ENCODE results near the gene PFAS. TPM values are rescaled to one million over a fixed set of nuclear protein-coding genes. Genes with fewer than 3 reads are reported as not detected.
"Not testable (repeated sequence)": the region's sequence is repeated elsewhere in the genome, so short reads cannot be mapped to it uniquely, and the experiment has no call there.

Gene PFAS
- 102 and 111 TPM in 2 replicates for polyA plus RNA-seq (2014; cell fraction: cytosol; rRNA removed)
- 190 and 219 TPM in 2 replicates for polyA plus RNA-seq (2014; cell fraction: nucleus; rRNA removed)

DNA sequence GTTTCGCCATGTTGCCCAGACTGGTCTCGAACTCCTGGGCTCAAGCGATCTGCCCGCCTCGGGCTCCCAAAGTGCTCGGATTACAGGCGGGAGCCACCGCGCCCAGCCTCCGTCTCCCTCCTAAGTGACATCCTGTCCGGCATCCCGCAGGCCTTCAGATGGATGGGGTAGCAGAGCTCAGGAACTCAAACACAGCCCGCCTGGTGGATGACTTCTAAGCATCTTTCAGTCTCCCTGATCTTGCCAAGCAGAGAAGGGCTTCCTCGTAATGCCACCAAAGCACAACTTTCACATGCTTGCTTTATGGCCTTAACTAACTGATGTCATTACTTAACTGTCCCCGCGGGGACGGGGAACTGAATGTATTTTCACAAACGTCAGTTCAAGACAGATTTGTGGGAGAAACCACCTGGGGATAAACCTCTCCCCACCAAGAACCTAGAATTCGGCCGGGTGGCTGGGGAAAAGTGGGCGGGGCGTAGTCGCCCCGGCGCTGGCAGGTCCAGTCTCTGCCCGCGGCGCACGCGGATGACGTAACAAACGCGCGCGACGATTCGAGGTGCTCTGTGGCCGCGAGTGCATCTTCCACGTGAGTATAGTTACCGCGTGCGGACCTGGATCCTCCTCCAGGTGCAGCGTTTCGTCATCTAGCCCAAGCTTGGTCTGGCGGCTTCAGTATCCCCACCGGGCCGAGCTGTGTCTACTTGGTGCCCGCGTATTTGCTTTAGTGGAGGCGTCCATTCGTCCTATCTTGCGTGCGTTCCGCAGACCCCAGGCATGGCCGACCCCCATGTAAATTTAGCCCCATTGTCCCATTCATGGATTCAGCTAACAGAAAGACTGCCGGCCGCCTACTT lies at the start of gene PFAS:
Gene PFAS, plus strand, starts transcription at position 539 of the 857 bp plus-strand sequence. CDS start 4,649 bp downstream, outside the sequence.
- peak; percentile 95 for DNase-seq (ENCODE audit: low spot score)

DNA sequence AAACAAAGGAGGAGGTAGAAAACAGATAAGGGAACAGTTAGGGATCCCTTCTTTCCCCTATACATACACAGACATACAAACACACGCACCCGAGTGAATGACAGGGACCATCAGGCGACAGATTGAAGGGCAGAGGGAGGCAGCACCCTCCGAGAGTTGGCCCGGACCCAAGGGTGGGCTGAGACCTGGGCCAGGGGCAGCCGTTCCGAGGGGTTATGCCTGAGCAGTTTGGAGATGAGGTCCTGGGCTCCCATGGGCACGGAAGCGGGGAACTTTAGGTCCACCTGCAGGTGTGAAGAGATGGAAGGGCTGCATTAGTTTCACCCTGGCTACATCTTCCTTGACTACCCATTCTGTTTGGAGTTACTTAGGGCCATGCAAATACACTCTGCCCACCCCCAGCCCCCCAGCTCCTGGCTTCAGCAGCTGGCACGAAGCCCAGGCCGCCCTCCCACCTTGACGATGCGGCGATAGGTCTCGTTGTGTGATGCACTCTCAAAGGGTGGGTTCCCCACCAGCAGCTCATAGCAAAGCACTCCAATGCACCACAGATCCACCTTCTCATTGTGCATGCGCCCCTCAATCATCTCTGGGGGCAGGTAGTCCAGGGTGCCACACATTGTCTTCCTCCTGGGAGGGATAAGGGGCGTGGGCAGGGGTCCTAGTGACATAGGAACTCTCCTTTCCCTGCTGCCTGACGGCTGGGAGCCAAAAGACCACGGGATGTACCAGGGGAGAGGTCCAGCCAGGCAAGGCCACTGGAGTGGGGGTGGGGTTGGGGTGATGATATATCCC lies 44.1 kb upstream of the PFAS start:
- no peak for DNase-seq (ENCODE audit: low spot score)

- DNase-seq (ENCODE audit: low spot score), result no peak
Measured at GRCh38 chr17:8206536-8206935, 42.6 kb upstream of the PFAS start.

GRCh38 chr17:8209907-8210760 lies 39.0 kb upstream of the PFAS start, which contains the start of gene AURKB:
Gene AURKB (minus strand): TSS chr17:8210575. CDS start chr17:8210224, 351 bp downstream.
- peak; percentile 96 for DNase-seq (ENCODE audit: low spot score)

DNA sequence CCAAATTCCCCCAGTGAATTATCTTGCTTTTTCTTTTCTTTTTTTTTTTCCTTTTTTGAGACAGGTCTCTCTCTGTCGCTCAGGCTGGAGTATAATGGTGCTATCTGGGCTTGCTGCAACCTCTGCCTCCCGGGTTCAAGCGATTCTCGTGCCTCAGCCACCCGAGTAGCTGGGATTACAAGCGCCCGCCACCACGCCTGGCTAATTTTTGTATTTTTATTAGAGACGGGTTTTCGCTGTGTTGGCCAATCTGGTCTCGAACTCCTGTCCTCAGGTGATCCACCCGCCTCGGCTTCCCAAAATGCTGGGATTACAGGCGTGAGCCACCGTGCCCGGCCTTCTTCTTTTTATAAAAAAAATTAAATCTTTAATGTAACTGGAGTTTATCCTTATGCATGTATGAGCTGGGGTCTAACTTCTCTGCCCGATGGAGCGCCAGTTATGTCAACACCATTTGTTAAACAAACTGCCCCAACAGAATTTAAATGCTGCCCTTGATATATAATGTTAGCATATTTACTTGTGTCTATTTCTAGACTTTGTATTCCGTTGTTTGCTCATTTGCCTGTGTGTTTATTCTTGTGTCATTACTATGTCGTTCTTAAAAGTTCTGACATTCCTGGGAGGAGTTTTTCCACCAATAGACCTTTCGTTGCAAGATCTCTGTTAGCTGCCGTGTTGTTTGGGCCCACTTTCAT lies 38.2 kb upstream of the PFAS start:
- DNase-seq (ENCODE audit: low spot score), result no peak

DNA sequence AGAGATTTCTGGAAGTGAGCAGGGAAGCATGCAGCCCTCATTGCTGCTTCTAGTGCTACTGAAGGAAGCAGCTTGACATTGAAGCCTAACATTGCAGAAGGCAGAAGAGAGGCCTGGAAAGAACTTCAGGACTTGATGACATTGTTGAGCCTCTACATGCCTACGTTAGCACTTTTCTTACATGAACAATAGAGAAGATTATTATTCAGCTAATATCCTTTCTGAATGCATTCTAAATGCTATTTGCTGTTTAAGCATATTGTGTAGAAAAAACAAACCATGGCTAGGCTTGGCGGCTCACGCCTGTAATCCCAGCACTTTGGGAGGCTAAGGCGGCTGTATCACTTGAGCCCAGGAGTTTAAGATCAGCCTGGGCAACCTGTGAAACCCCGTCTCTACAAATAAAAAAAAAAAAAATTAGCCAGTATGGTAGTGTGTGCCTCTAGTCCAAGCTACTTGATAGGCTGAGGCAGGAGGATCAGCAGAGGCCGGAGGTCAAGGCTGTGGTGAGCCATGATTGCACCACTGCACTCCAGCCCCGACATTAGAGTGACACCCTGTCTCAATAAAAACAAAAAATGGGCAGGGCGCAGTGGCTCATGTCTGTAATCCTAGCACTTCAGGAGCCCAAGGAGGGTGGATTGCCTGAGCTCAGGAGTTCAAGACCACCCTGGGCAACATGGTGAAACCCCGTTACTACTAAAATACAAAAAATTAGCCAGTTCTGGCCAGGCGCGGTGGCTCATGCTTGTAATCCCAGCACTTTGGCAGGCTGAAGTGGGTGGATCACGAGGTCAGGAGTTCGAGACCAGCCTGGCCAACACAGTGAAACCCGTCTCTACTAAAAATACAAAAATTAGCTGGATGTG lies 36.5 kb upstream of the PFAS start:
- DNase-seq (ENCODE audit: low spot score), result no peak

- not testable (repeated sequence) for DNase-seq (ENCODE audit: low spot score)
Measured at GRCh38 chr17:8214000-8214399, 35.1 kb upstream of the PFAS start.

DNA sequence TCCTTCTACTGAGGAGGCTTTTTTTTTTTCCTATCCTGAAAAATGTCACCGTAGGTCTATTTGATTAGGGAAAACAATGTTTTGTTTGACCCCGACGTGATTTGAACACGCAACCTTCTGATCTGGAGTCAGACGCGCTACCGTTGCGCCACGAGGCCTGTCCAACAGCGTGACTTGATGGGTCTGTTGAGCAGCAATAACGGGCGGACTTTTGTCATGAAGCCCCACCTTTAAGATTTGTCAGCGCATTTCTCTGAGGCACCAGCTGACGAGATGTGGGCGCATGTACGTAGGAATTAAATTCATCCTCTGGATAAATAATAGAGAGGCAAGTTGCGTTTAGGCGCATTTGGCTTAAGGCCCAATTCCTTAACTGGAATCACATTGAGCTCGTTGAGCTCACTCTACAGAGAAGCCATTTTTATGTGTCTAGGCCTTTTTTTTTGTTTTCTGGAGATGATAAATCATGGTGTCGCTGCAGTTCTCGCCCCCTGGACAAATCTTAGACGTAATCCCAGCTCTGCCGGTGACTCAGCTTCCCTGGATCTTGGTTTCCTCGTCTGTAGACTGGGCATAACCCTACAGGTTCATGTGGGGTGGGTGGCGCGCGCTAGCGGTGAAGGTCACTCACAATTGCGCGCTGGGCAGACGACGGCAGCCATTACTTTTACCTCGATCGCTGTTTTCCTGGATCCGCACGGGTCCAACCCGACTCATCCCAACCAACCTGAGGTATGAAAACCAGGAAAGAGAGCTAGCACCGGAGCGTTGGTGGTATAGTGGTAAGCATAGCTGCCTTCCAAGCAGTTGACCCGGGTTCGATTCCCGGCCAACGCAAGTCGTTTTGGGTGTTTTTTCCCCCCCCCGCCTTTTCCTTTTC lies 28.1 kb upstream of the PFAS start:
- DNase-seq (ENCODE audit: low spot score), result peak; percentile 96

DNA sequence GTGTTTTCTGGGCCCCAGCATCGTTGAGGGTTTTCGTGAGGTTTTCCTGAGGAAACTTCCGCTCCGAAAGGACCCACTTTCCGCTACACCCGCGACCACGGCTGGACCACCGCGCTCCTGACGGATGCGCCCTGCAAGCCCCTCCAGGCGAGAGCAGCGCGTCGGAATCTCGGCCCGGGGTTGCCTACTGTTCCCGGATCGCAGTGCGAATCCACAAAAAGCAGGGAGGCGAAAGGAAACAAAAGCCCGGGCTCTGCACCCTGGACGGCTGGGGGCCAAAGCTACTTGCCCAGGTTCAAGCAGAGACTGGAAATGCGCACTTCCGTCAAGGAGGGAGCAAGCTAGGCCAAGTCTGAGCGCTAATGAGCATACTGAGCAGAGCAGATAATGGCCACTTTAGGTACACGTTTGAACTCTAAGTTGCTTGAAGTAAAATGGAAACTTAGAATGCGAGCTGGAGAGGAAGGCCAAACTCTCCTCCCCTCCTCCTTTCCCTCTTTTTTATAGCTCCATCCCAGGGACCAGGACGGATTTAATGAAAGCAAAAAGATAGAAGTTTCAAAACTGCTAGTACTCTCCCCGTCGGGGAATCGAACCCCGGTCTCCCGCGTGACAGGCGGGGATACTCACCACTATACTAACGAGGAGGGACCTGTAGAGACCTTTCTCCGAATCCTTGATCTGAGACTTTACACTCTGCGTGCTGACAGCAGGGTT lies 27.3 kb upstream of the PFAS start:
- DNase-seq (ENCODE audit: low spot score), result peak; percentile 95

DNA sequence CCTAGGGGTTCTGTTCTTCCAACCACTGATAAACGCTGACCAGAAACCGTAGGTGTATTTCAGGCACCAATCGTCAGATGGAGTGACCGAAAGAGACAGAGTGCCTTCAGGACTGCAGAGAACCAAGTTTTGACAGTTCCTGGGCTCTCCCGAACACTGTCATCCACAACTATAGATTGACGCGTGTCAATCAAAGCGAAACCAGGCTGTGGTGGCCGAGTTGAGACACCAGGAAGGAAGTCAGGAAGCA lies 26.8 kb upstream of the PFAS start:
- no peak for DNase-seq (ENCODE audit: low spot score)

GRCh38 chr17:8222630-8223355 lies 26.3 kb upstream of the PFAS start:
- peak; percentile 93 for DNase-seq (ENCODE audit: low spot score)

DNA sequence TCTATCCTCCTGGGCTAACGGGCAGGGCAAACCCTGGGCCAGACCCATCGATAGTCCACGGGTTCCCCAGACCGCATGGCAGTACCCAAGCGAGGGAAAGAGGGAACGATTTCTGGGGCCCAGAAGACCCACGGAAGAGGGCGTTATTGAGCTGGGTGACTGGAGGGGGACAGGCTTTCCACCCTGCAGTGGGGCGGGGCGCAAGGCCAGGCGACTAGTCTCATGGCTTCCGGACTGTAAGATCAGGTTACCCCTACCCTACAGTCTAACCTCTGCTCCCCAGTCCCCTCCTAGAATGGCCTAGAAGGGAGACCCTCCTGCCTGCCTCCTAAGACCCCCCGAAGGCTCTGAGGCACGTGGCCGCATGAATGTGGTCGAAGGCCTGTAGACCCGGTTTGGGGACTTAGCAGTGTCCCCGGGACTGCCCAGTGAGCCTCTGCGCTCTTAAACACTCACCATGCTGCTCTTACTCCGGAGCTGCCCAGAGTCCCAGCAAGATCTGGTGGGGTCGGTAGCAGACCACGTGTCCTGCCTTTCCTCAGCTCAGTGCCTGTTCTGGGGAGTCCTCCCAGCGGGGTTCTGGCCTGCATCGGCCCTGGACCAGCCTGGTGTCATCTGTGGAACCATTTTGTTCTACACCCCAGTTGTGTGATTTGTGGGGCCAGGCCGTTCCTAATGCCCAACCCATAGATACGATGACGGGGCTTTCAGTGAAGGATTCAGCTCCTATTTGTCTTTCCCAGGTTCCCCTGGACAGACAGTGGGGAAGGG lies 25.5 kb upstream of the PFAS start:
- DNase-seq (ENCODE audit: low spot score), result peak; percentile 80

DNA sequence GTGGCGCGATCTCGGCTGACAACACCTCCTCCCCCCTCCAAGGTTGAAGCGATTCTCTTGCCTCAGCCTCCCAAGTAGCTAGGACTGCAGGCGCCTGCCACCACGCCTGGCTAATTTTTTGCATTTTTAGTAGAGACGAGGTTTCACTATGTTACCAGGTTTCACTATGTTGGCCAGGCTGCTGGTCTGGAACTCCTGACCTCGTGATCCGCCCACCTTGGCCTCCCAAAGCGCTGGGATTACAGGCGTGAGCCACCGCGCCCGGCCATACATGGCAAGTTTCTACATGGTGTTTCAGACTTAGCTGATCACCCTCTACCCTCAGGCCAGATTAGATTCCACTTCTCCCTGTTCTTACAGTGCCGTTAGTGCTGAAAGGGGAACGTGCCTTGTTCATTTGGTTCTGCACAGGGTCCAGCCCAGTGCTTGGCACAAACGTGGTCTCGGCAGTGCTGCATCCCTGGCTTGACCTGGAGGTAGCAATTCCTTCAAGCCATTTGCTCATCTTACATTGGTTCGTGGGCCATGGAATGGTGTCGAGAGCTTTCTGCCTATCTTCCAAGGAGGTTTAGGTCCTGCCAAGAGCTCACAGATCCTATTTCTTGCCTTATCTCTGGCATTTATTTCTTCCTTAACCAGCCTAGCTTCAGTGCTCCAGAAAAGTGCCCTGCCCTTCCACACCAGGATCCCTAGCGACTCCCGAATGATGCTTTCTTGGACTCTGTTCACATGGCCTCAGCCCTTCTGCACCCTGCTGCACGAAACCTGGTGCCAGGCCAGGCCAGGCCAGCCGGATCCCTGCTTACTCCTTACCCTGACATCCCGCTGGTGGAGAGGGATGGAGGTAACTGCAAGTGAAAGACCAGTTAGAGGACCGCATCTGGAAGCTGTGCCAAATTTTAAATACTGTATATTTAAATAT lies 23.9 kb upstream of the PFAS start:
- no peak for DNase-seq (ENCODE audit: low spot score)

DNA sequence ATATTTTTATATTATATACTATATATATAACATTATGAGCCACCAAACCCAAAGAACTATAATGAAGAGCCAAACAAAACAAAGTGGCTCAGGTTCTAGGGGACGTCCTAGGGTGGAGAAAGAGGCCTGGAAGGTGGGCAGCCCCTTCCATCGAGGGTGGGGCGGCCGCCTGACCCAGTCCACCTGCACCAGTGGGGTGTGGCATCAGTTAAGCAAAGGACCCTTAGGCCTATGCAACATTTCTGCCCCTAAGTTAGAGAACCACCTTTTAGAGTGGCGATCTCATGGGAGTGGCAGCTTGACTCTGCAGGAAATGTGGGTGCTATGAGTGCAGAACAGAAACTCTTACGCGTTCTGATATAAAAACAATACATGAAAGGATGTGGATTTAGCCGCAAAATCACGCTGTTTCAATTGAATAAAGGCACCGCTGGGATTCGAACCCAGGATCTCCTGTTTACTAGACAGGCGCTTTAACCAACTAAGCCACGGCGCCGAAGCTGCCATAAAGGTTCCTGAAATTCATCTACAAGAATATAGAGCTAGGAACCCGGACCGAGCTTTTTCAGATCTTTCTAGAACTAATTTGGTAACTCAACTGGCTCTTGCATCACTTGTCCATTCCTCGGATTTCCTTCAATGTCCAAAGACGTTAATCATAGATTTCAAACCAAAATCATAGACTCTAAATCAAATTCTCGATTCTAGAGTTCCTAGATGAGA lies 23.1 kb upstream of the PFAS start:
- peak; percentile 79 for DNase-seq (ENCODE audit: low spot score)

Measured in SK-N-DZ (cell line).